Testis (tissue), 2 donors: ENCODE results near the gene GMDS.

Experiments used
- POLR2A ChIP-seq: fragments of 450-650 bp; IDR thresholded peaks from one replicate; pipeline ENCODE4 v1.6.1; 2017; ENCODE audit warnings: antibody characterized with exemption, mild to moderate bottlenecking, moderate library complexity
- TF ChIP-seq, protein P1 (sequence below), 3 experiments: fragments of 450-650 bp in 2 of 3; fragments of 200-600 bp in 1 of 3; sonication (generic) in 1 of 3; IDR thresholded peaks; one replicate each; pipeline ENCODE4 v1.5.1; 2016 to 2019; ENCODE audit warnings: antibody characterized with exemption in 3 of 3, mild to moderate bottlenecking in 2 of 3, moderate library complexity in 1 of 3

DNA sequence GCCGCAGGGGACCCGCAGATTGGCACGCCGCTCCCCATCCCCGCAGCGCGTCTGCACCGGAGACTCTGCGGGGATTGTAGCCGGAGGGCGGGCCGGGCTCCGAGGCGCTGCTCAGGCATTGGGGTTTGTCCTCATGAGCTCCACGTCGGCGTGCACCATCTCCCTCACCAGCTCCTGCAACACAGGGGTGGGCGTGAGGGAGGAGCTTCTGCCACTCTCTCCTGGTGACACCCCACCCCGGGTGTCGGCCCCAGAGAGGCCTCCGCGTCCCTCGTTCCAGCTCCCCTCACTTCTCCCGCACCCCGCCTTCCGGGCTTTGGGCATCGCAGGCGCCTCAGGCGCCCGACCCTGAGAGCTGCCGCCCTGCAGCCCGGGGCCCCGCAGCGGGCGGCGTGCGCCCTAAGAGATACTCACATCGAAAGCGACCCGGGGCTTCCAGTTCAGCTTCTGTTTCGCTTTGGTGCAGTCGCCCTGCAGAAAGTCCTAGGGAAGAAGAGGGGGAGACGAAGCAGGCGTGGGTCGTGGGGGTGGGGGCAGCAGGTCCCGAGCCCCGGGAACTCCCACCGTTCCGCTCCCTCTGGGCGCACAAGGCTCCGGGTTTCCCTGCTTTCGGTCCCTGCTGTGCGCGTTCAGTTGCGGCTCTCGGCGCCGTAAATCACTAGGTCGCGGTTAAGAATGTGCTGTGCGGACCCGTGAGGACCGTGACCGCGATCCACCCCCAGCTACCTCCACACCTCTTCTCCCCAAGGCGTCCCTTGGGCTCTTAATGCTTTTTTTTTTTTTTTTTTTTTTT is 621.2 kb downstream of the GMDS start:
- TF ChIP-seq, protein P1, sequence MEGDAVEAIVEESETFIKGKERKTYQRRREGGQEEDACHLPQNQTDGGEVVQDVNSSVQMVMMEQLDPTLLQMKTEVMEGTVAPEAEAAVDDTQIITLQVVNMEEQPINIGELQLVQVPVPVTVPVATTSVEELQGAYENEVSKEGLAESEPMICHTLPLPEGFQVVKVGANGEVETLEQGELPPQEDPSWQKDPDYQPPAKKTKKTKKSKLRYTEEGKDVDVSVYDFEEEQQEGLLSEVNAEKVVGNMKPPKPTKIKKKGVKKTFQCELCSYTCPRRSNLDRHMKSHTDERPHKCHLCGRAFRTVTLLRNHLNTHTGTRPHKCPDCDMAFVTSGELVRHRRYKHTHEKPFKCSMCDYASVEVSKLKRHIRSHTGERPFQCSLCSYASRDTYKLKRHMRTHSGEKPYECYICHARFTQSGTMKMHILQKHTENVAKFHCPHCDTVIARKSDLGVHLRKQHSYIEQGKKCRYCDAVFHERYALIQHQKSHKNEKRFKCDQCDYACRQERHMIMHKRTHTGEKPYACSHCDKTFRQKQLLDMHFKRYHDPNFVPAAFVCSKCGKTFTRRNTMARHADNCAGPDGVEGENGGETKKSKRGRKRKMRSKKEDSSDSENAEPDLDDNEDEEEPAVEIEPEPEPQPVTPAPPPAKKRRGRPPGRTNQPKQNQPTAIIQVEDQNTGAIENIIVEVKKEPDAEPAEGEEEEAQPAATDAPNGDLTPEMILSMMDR (IDR thresholded peaks at IDR 0.05) = no peak
- TF ChIP-seq POLR2A = no peak
